ENCODE measurements around the gene ELMO1.

Gene ELMO1

GRCh38 chr7:36970551-36971514 is 477.8 kb downstream of the ELMO1 start:
- ChIA-PET CTCF (interaction anchor here (1.7 kb wide), 1 partner anchor 211 kb away, joined by 5 read pairs; no protein-coding TSS in a partner anchor), POLR2A (no interaction called here)
- DNase-seq (ENCODE audit: extremely low spot score), result no peak
- TF ChIP-seq CTBP1 (IDR thresholded peaks at IDR 0.05; ENCODE audit: borderline replicate concordance) (no peak), ELF4 (IDR thresholded peaks at IDR 0.05) (no peak), FOXM1 (IDR thresholded peaks at IDR 0.05; ENCODE audit: borderline replicate concordance) (no peak), ZNF384 (IDR thresholded peaks at IDR 0.05) (no peak), LEF1 (IDR thresholded peaks at IDR 0.05; ENCODE audit: borderline replicate concordance) (no peak), NFRKB (IDR thresholded peaks at IDR 0.05) (no peak), FOXA1 (IDR thresholded peaks at IDR 0.05) (no peak), HDGF (IDR thresholded peaks at IDR 0.05; ENCODE audit: borderline replicate concordance) (no peak)

- no peak for DNase-seq (ENCODE audit: extremely low spot score)
- CTCF ChIA-PET, result interaction anchor here (0.6 to 1.7 kb wide), 3 partner anchors 213 to 495 kb away, joined by 3 to 5 read pairs (median 4); no protein-coding TSS in a partner anchor
- TF ChIP-seq PKNOX1 (IDR thresholded peaks at IDR 0.05), result no peak
- POLR2A ChIA-PET, result no interaction called here
Measured at GRCh38 chr7:36969376-36969775, 479.3 kb downstream of the ELMO1 start.

- ChIA-PET CTCF (interaction anchor here (0.6 to 2.2 kb wide), 19 partner anchors 10 to 493 kb away, joined by 3 to 35 read pairs (median 3); no protein-coding TSS in a partner anchor), POLR2A (no interaction called here)
- TF ChIP-seq BHLHE40 (IDR thresholded peaks at IDR 0.05; ENCODE audit: borderline replicate concordance), result no peak
- DNase-seq (ENCODE audit: extremely low spot score), result peak; percentile 74
Measured at GRCh38 chr7:36967387-36967786, 481.3 kb downstream of the ELMO1 start.

GRCh38 chr7:36966636-36967035 is 482.0 kb downstream of the ELMO1 start:
- no peak for DNase-seq (ENCODE audit: extremely low spot score)
- POLR2A ChIA-PET, result no interaction called here
- CTCF ChIA-PET, result interaction anchor here (0.6 to 2.2 kb wide), 12 partner anchors 9 to 702 kb away, joined by 3 to 35 read pairs (median 4); no protein-coding TSS in a partner anchor
- TF ChIP-seq NFRKB (IDR thresholded peaks at IDR 0.05) (no peak), LEF1 (IDR thresholded peaks at IDR 0.05; ENCODE audit: borderline replicate concordance) (no peak), HDGF (IDR thresholded peaks at IDR 0.05; ENCODE audit: borderline replicate concordance) (no peak), ELF4 (IDR thresholded peaks at IDR 0.05) (no peak), ZNF384 (IDR thresholded peaks at IDR 0.05) (no peak), FOXK2 (IDR thresholded peaks at IDR 0.05) (no peak), PKNOX1 (IDR thresholded peaks at IDR 0.05) (no peak), CTBP1 (IDR thresholded peaks at IDR 0.05; ENCODE audit: borderline replicate concordance) (no peak), L3MBTL2 (conservative IDR thresholded peaks at IDR 0.05) (no peak), TARDBP (IDR thresholded peaks at IDR 0.05) (no peak), FOXA1 (IDR thresholded peaks at IDR 0.05) (no peak), SP1 (IDR thresholded peaks at IDR 0.05) (no peak), ARNT (IDR thresholded peaks at IDR 0.05) (no peak), BHLHE40 (IDR thresholded peaks at IDR 0.05; ENCODE audit: borderline replicate concordance) (no peak)

- ChIA-PET CTCF (no interaction called here), POLR2A (no interaction called here)
- TF ChIP-seq HDGF (IDR thresholded peaks at IDR 0.05; ENCODE audit: borderline replicate concordance) (no peak), L3MBTL2 (conservative IDR thresholded peaks at IDR 0.05) (no peak), FOXM1 (IDR thresholded peaks at IDR 0.05; ENCODE audit: borderline replicate concordance) (no peak), SP1 (IDR thresholded peaks at IDR 0.05) (no peak)
- no peak for DNase-seq (ENCODE audit: extremely low spot score)
Measured at GRCh38 chr7:36966039-36966438, 482.6 kb downstream of the ELMO1 start.

GRCh38 chr7:36965625-36966024 is 483.0 kb downstream of the ELMO1 start:
- TF ChIP-seq TARDBP (IDR thresholded peaks at IDR 0.05) (no peak), HDGF (IDR thresholded peaks at IDR 0.05; ENCODE audit: borderline replicate concordance) (no peak)
- no peak for DNase-seq (ENCODE audit: extremely low spot score)
- CTCF ChIA-PET, result no interaction called here
- POLR2A ChIA-PET, result no interaction called here

GRCh38 chr7:36964297-36964696 is 484.4 kb downstream of the ELMO1 start:
- CTCF ChIA-PET, result no interaction called here
- TF ChIP-seq HDGF (IDR thresholded peaks at IDR 0.05; ENCODE audit: borderline replicate concordance) (no peak), FOXM1 (IDR thresholded peaks at IDR 0.05; ENCODE audit: borderline replicate concordance) (no peak), LEF1 (IDR thresholded peaks at IDR 0.05; ENCODE audit: borderline replicate concordance) (no peak), ZNF384 (IDR thresholded peaks at IDR 0.05) (no peak), SP1 (IDR thresholded peaks at IDR 0.05) (no peak), ARNT (IDR thresholded peaks at IDR 0.05) (no peak), NFRKB (IDR thresholded peaks at IDR 0.05) (no peak), L3MBTL2 (conservative IDR thresholded peaks at IDR 0.05) (no peak), SUZ12 (IDR thresholded peaks at IDR 0.05) (no peak), TARDBP (IDR thresholded peaks at IDR 0.05) (no peak), ELF4 (IDR thresholded peaks at IDR 0.05) (no peak), PKNOX1 (IDR thresholded peaks at IDR 0.05) (no peak)
- no peak for DNase-seq (ENCODE audit: extremely low spot score)
- POLR2A ChIA-PET, result no interaction called here
